Measurements from ENCODE around the gene SPATA25. TPM values are rescaled to one million over a fixed set of nuclear protein-coding genes. Genes with fewer than 3 reads are reported as not detected.
"Not testable (repeated sequence)": the region's sequence is repeated elsewhere in the genome, so short reads cannot be mapped to it uniquely, and the experiment has no call there.

The SPATA25 gene
- total and polyA plus RNA-seq, 7 experiments from 2014 or later = 1.0 to 3.9 (median 1.2) TPM; not detected in 2

GRCh38 chr20:45933266-45934045, 46.0 kb upstream of the SPATA25 start:
- Histone ChIP-seq H3K36me3 (ENCODE audit: control insufficient read depth in 2 of 3, insufficient read depth in 3 of 3, low read length in 3 of 3) (peaks cover 0 to 26% (median 8%) of the 10 kb centered on the region in 3 experiments), H3K27me3 (ENCODE audit: control insufficient read depth in 2 of 2, insufficient read depth in 2 of 2, low read length in 2 of 2) (no peaks in the 10 kb centered on the region), H3K9me3 (ENCODE audit: control insufficient read depth in 2 of 3, low read length in 3 of 3) (no peaks in the 10 kb centered on the region), H3K4me3 (ENCODE audit: low read length) (peak overlapping the region; percentile 96), H3K4me1 (ENCODE audit: control insufficient read depth in 2 of 2, insufficient read depth in 2 of 2, low read length in 2 of 2) (peaks cover 10 to 21% of the 10 kb centered on the region in 2 donors), H3K27ac (ENCODE audit: low read depth, low read length) (peak overlapping the region; percentile 96)
- Mint-ChIP-seq H3K27ac (peak overlapping the region; percentile 94 to 99 (median 96)), H3K4me3 (peak overlapping the region; percentile 85 to 99 (median 97)), H3K36me3 (peaks cover 3 to 16% (median 11%) of the 10 kb centered on the region in 5 donors), H3K9me3 (no peaks in the 10 kb centered on the region), H3K27me3 (no peaks in the 10 kb centered on the region), H3K4me1 (peaks cover 7 to 32% (median 30%) of the 10 kb centered on the region in 7 donors)
- DNase-seq (peak; percentile 33 to 65 (median 59)), ATAC-seq (no peak)
- CTCF ChIA-PET = interaction anchor here (0.6 to 7.9 kb wide), 8 partner anchors 10 to 79 kb away, joined by 3 to 54 read pairs (median 4); partner anchors contain the start of genes CTSA, NEURL2 and ZNF335
- POLR2A ChIA-PET = interaction anchor here (0.5 to 6.8 kb wide), 19 partner anchors 10 to 497 kb away, joined by 3 to 174 read pairs (median 14); partner anchors contain the start of genes ACOT8, CTSA, NEURL2 and PLTP
- intact Hi-C loops (cut with micrococcal nuclease) = loop anchor here (1.0 to 10.0 kb wide), 9 partner anchors 22 to 973 kb away; partner anchors contain the start of genes DNTTIP1 (in 1 of the 2), NCOA5 (in 1 of the 2), TOMM34 (in 1 of the 2) and UBE2C (in 1 of the 2)

GRCh38 chr20:45931680-45932079, 44.3 kb upstream of the SPATA25 start:
- H3K36me3 Mint-ChIP-seq; H3K4me3 ChIP-seq (ENCODE audit: low read length); H3K27ac ChIP-seq (ENCODE audit: low read depth, low read length); H3K27me3 Mint-ChIP-seq; H3K27me3 ChIP-seq (ENCODE audit: control insufficient read depth in 2 of 2, insufficient read depth in 2 of 2, low read length in 2 of 2); DNase-seq; H3K9me3 Mint-ChIP-seq; H3K9me3 ChIP-seq (ENCODE audit: control insufficient read depth in 2 of 3, low read length in 3 of 3); ATAC-seq; POLR2A ChIA-PET: not testable (repeated sequence)
- Histone ChIP-seq H3K4me1 (ENCODE audit: control insufficient read depth in 2 of 2, insufficient read depth in 2 of 2, low read length in 2 of 2) (peaks cover 10 to 11% of the 10 kb centered on the region in 2 donors), H3K36me3 (ENCODE audit: control insufficient read depth in 2 of 3, insufficient read depth in 3 of 3, low read length in 3 of 3) (peaks cover 0 to 11% (median 0%) of the 10 kb centered on the region in 3 experiments)
- CTCF ChIA-PET = interaction anchor here (0.6 kb wide), 1 partner anchor 41 kb away, joined by 3 read pairs; no protein-coding TSS in a partner anchor
- Mint-ChIP-seq H3K27ac (peak overlapping the region in 1 of 9 donors; percentile 28), H3K4me1 (peaks cover 0 to 23% (median 15%) of the 10 kb centered on the region in 7 donors), H3K4me3 (peak overlapping the region in 2 of 10 donors; percentile 19 to 20)
- intact Hi-C loops (cut with micrococcal nuclease) = loop anchor here in 1 of 2 donors (2.0 to 10.0 kb wide), 2 partner anchors 31 to 137 kb away; partner anchors contain the start of genes DNTTIP1 and WFDC3

GRCh38 chr20:45927071-45927878, 39.9 kb upstream of the SPATA25 start:
- H3K4me3 Mint-ChIP-seq = no peak overlapping the region
- no peaks in the 10 kb centered on the region for H3K36me3 Mint-ChIP-seq
- Histone ChIP-seq H3K36me3 (ENCODE audit: control insufficient read depth in 2 of 3, insufficient read depth in 3 of 3, low read length in 3 of 3) (no peaks in the 10 kb centered on the region), H3K27me3 (ENCODE audit: control insufficient read depth in 2 of 2, insufficient read depth in 2 of 2, low read length in 2 of 2) (no peaks in the 10 kb centered on the region), H3K9me3 (ENCODE audit: control insufficient read depth in 2 of 3, low read length in 3 of 3) (no peaks in the 10 kb centered on the region), H3K4me1 (ENCODE audit: control insufficient read depth in 2 of 2, insufficient read depth in 2 of 2, low read length in 2 of 2) (no peaks in the 10 kb centered on the region), H3K4me3 (ENCODE audit: low read length) (no peak overlapping the region), H3K27ac (ENCODE audit: low read depth, low read length) (no peak overlapping the region)
- ATAC-seq (no peak), DNase-seq (no peak)
- H3K4me1 Mint-ChIP-seq = peaks cover 0 to 14% (median 6%) of the 10 kb centered on the region in 7 donors
- intact Hi-C loops (cut with micrococcal nuclease) = no loop called here
- H3K27me3 Mint-ChIP-seq = peaks cover 0 to 3% (median 0%) of the 10 kb centered on the region in 5 donors
- peak overlapping the region in 3 of 9 donors; percentile 3 to 51 (median 50) for H3K27ac Mint-ChIP-seq
- ChIA-PET POLR2A (interaction anchor here (0.6 to 1.5 kb wide), 4 partner anchors 10 to 44 kb away, joined by 3 to 5 read pairs (median 3); partner anchors contain the start of gene CTSA), CTCF (interaction anchor here (0.9 to 1.1 kb wide), 3 partner anchors 38 kb away, joined by 3 to 6 read pairs (median 3); no protein-coding TSS in a partner anchor)
- H3K9me3 Mint-ChIP-seq = no peaks in the 10 kb centered on the region

DNA sequence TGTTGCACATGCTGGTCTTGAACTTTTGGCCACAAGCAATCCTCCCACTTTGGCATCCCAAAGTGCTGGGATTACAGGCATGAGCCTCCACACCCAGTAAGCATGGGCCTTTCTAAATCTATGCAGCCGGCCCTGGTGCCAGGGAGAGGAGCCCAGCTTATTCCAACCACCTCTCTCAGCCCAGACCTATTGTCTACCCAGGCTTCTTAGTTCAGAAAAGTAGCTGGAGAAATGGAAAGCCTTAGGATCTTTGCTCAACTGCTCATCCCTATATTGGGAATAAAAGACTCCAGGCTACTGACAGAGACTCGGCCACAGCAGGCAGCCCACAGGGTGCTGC, 39.3 kb upstream of the SPATA25 start:
- no peak overlapping the region for H3K4me3 ChIP-seq (ENCODE audit: low read length)
- Mint-ChIP-seq H3K27me3 (peaks cover 0 to 4% (median 0%) of the 10 kb centered on the region in 5 donors), H3K9me3 (no peaks in the 10 kb centered on the region), H3K27ac (no peak overlapping the region), H3K4me1 (peaks cover 0 to 14% (median 6%) of the 10 kb centered on the region in 7 donors), H3K36me3 (no peaks in the 10 kb centered on the region), H3K4me3 (no peak overlapping the region)
- H3K36me3 ChIP-seq (ENCODE audit: control insufficient read depth in 2 of 3, insufficient read depth in 3 of 3, low read length in 3 of 3) = no peaks in the 10 kb centered on the region
- H3K27me3 ChIP-seq (ENCODE audit: control insufficient read depth in 2 of 2, insufficient read depth in 2 of 2, low read length in 2 of 2) = no peaks in the 10 kb centered on the region
- ATAC-seq (no peak), DNase-seq (no peak)
- intact Hi-C loops (cut with micrococcal nuclease) = no loop called here
- POLR2A ChIA-PET = interaction anchor here (1.1 kb wide), 1 partner anchor 42 kb away, joined by 4 read pairs; no protein-coding TSS in a partner anchor
- no peaks in the 10 kb centered on the region for H3K4me1 ChIP-seq (ENCODE audit: control insufficient read depth in 2 of 2, insufficient read depth in 2 of 2, low read length in 2 of 2)
- CTCF ChIA-PET = interaction anchor here (1.0 to 1.1 kb wide), 2 partner anchors 37 to 39 kb away, joined by 3 read pairs; no protein-coding TSS in a partner anchor
- no peak overlapping the region for H3K27ac ChIP-seq (ENCODE audit: low read depth, low read length)
- no peaks in the 10 kb centered on the region for H3K9me3 ChIP-seq (ENCODE audit: control insufficient read depth in 2 of 3, low read length in 3 of 3)

- no peak for DNase-seq
- Histone ChIP-seq H3K4me3 (ENCODE audit: low read length) (no peak overlapping the region), H3K27ac (ENCODE audit: low read depth, low read length) (no peak overlapping the region), H3K9me3 (ENCODE audit: control insufficient read depth in 2 of 3, low read length in 3 of 3) (no peaks in the 10 kb centered on the region), H3K36me3 (ENCODE audit: control insufficient read depth in 2 of 3, insufficient read depth in 3 of 3, low read length in 3 of 3) (no peaks in the 10 kb centered on the region), H3K27me3 (ENCODE audit: control insufficient read depth in 2 of 2, insufficient read depth in 2 of 2, low read length in 2 of 2) (no peaks in the 10 kb centered on the region), H3K4me1 (ENCODE audit: control insufficient read depth in 2 of 2, insufficient read depth in 2 of 2, low read length in 2 of 2) (no peaks in the 10 kb centered on the region)
- H3K4me1 Mint-ChIP-seq = peaks cover 0 to 14% (median 8%) of the 10 kb centered on the region in 7 donors
- no peaks in the 10 kb centered on the region for H3K9me3 Mint-ChIP-seq
- intact Hi-C loops (cut with micrococcal nuclease) = no loop called here
- H3K27me3 Mint-ChIP-seq = peaks cover 0 to 11% (median under 1%) of the 10 kb centered on the region in 5 donors
- no peak overlapping the region for H3K4me3 Mint-ChIP-seq
- no peak overlapping the region for H3K27ac Mint-ChIP-seq
- H3K36me3 Mint-ChIP-seq = no peaks in the 10 kb centered on the region
- no peak for ATAC-seq
- ChIA-PET POLR2A (interaction anchor here (0.6 to 1.5 kb wide), 5 partner anchors 36 to 47 kb away, joined by 3 to 4 read pairs (median 4); no protein-coding TSS in a partner anchor), CTCF (interaction anchor here (1.1 kb wide), 1 partner anchor 37 kb away, joined by 3 read pairs; no protein-coding TSS in a partner anchor)
These were observed 38.5 kb upstream of the SPATA25 start for GRCh38 chr20:45925821-45926506.
